ENCODE measurements around the gene MAL.

MAL gene

GRCh38 chr2:94992360-94992759, 33.1 kb upstream of the MAL start:
- no peak for TF ChIP-seq CTCF (conservative IDR thresholded peaks at IDR 0.05; ENCODE audit: low read length)
- no peak for DNase-seq (ENCODE audit: low read depth)
- H3K4me3 ChIP-seq (ENCODE audit: low read length) = no peak overlapping the region

GRCh38 chr2:94993176-94994062, 32.1 kb upstream of the MAL start:
- TF ChIP-seq CTCF (conservative IDR thresholded peaks at IDR 0.05; ENCODE audit: low read length) = no peak
- DNase-seq (ENCODE audit: low read depth) = no peak
- H3K4me3 ChIP-seq (ENCODE audit: low read length) = no peak overlapping the region

GRCh38 chr2:94994063-94994913, 31.2 kb upstream of the MAL start:
- H3K4me3 ChIP-seq (ENCODE audit: low read length) = no peak overlapping the region
- DNase-seq (ENCODE audit: low read depth) = no peak
- no peak for TF ChIP-seq CTCF (conservative IDR thresholded peaks at IDR 0.05; ENCODE audit: low read length)

DNA sequence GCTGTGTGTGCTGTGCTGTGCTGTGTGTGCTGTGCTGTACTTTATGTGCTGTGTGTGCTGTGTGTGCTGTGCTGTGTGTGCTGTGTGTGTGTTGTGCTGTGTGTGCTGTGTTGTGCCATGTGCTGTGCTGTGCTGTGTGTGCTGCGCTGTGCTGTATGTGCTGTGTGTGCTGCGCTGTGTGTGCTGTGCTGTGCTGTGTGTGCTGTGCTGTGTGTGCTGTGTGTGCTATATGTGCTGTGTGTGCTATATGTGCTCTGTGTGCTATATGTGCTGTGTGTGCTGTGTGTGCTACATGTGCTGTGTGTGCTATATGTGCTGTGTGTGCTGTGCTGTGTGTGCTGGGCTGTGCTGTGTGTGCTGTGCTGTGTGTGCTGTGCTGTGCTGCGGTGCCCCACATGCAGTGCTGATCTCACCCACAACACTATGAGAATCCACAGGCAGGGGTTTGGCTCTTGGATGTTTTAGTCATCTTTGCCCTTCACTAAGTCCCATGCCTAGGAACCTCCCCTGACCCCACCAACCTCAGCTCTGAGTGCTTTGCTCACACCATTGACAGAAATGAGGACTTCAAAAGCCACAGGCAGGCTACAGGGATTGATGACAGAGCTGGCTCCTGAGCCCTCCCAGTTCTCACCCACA, 30.5 kb upstream of the MAL start:
- H3K4me3 ChIP-seq (ENCODE audit: low read length) = no peak overlapping the region
- no peak for TF ChIP-seq CTCF (conservative IDR thresholded peaks at IDR 0.05; ENCODE audit: low read length)
- no peak for DNase-seq (ENCODE audit: low read depth)

- H3K4me3 ChIP-seq (ENCODE audit: low read length) = no peak overlapping the region
- TF ChIP-seq CTCF (conservative IDR thresholded peaks at IDR 0.05; ENCODE audit: low read length) = no peak
- no peak for DNase-seq (ENCODE audit: low read depth)
These were observed 29.8 kb upstream of the MAL start for GRCh38 chr2:94995553-94996304.

DNA sequence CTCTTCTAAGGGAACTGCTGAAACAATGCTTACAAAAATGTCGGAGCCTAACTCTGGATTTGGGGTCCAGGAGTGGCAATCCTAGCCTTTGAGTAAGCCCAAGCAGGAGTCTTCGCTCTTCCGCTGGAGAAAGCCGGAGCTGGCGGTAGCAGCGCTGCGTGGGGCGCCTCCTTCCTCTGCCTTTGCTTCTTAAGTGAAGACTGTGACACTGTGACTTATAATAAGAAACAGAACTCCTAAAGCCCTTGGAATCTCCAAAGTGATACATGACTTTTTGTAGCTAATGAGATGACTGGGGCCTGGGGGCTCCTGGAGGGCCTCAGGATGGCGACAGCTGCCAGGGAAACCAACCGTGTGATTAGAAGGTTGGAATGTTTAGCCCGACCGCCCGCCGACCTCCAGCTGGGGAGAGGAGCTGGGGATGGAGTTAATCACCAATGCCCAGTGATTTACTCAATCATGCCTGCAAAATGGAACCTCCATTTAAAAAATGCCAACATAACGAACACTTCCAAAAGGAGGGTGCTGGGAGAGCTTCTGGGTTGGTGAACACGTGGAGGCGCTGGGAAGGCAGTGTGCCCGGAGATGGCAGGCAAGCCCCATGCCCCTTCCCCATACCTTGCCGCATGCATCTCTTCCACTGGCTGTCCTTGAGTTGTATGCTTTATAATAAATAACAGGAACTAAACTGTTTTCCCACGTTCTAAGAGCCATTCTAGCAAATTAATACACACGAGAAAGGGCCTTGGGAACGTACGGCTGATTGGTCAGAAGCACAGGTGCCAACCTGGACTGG, 29.0 kb upstream of the MAL start:
- no peak for DNase-seq (ENCODE audit: low read depth)
- no peak for TF ChIP-seq CTCF (conservative IDR thresholded peaks at IDR 0.05; ENCODE audit: low read length)
- H3K4me3 ChIP-seq (ENCODE audit: low read length) = no peak overlapping the region
